Pancreas (tissue), 10 donors: ENCODE data around the gene HJURP. TPM values are rescaled to one million over a fixed set of nuclear protein-coding genes. Genes with fewer than 3 reads are reported as not detected.

ENCODE experiments used
- ATAC-seq, 4 donors: fragments of 200-7000 bp; cut with Tn5 transposase; one replicate each; pipeline versions ENCODE4 v1.8.0 to v1.9.1; 2020; ENCODE audit warnings: mild to moderate bottlenecking in 4 of 4, moderate library complexity in 4 of 4
- DNase-seq, 6 donors: peaks; one replicate each; pipeline ENCODE4 v3.0.0-alpha.2; 2020
- FAIRE-seq: peaks from 2 replicates; lab custom pipeline; 2012; peaks lifted over from hg19 to GRCh38; lab: Jason Lieb, UNC
- H3K27ac ChIP-seq, 4 donors: fragments of 200-600 bp; sonication (generic); 1 replicate in 3 of 4; 2 replicates in 1 of 4; pipeline versions ENCODE4 v1.5.0 to v1.8.0; 2020
- H3K27me3 ChIP-seq, 4 donors: fragments of 200-600 bp; one replicate each; pipeline ENCODE4 v1.8.0; 2021
- H3K36me3 ChIP-seq, 3 donors: fragments of 200-600 bp; sonication (generic) in 1 of 3; one replicate each; pipeline versions ENCODE4 v1.5.0 to v1.8.0; 2020 to 2021
- H3K4me1 ChIP-seq, 3 donors: fragments of 200-600 bp; one replicate each; pipeline ENCODE4 v1.8.0; 2021
- H3K4me3 ChIP-seq, 4 donors: fragments of 200-600 bp; sonication (generic) in 2 of 4; one replicate each; pipeline versions ENCODE4 v1.5.0 to v1.8.0; 2020 to 2021
- H3K9me3 ChIP-seq, 4 donors: fragments of 200-600 bp; one replicate each; pipeline ENCODE4 v1.8.0; 2021
- CTCF ChIP-seq, 4 donors: fragments of 200-600 bp; sonication (generic) in 3 of 4; IDR thresholded peaks; one replicate each; pipeline versions ENCODE4 v1.5.0 to v1.8.0; 2021; ENCODE audit warnings: antibody characterized with exemption in 4 of 4
- WGBS, 2 donors: extraction: QIAGEN DNeasy Blood & Tissue Kit; methylation state at CpG; one replicate each; pipeline ENCODE4 v1.1.7; 2013; 5-methylcytosine and 5-hydroxymethylcytosine counted together
- intact Hi-C, 3 donors: fragments of 100-400 bp; cut with DNase I; formaldehyde crosslinking; loops; one replicate each; pipeline versions ENCODE4 v1.11.1 to v1.14.2; 2022
- polyA plus RNA-seq, 2 donors: library from polyadenylated mRNA; stranded (reverse); fragments of 200-250 nt; gene quantifications; one replicate each; pipeline ENCODE4 v1.2.3, GENCODE V29; 2013
- total RNA-seq, 6 donors: library from RNA; stranded (reverse); fragmentation: NEBNext Ultra II Directional in 4 of 6; extraction: Animal tissue kit (Norgen Biotek cat#: 25700) in 4 of 6; gene quantifications; one replicate each; pipeline versions ENCODE4 v1.2.1 to v1.2.4, GENCODE V29; 2021 to 2023
- donor health status: healthy with polysubstance abuse.
- donor health status: DM: no; HTN: no; CAD: no; lungs with moderate emphysema.
- donor health status: DM: no; HTN: no; CAD: no.
- donor health status: control.
- donor health status: control.
- donor health status: Bipolar disorder and iron deficiency.
- donor health status: DM: yes; HTN: yes; CAD: no.
- donor health status: DM: no; HTN: no; CAD: no.
- donor health status: DM: no; HTN: no; CAD: no.
- donor health status: DM: yes; HTN: yes; CAD: no.

The HJURP gene
- total and polyA plus RNA-seq, 8 donors = 0.16 to 1.2 (median 0.47) TPM; not detected in 3

- H3K4me3 ChIP-seq = no peak overlapping the region
- no peak for TF ChIP-seq CTCF (IDR thresholded peaks at IDR 0.05)
- H3K27ac ChIP-seq = no peak overlapping the region
- FAIRE-seq = no peak
- H3K36me3 ChIP-seq = no peaks in the 10 kb centered on the region
- no peaks in the 10 kb centered on the region for H3K27me3 ChIP-seq
- DNase-seq = peak in 2 of 6 donors; percentile 7 to 16
- 76 to 90% methylated on average over 6 of the region's 6 CpGs for WGBS, 2 donors
- ATAC-seq = no peak
- intact Hi-C loops = no loop called here
- no peaks in the 10 kb centered on the region for H3K4me1 ChIP-seq
- no peaks in the 10 kb centered on the region for H3K9me3 ChIP-seq
Measured at GRCh38 chr2:233820774-233821105, 33.6 kb downstream of the HJURP start.

DNA sequence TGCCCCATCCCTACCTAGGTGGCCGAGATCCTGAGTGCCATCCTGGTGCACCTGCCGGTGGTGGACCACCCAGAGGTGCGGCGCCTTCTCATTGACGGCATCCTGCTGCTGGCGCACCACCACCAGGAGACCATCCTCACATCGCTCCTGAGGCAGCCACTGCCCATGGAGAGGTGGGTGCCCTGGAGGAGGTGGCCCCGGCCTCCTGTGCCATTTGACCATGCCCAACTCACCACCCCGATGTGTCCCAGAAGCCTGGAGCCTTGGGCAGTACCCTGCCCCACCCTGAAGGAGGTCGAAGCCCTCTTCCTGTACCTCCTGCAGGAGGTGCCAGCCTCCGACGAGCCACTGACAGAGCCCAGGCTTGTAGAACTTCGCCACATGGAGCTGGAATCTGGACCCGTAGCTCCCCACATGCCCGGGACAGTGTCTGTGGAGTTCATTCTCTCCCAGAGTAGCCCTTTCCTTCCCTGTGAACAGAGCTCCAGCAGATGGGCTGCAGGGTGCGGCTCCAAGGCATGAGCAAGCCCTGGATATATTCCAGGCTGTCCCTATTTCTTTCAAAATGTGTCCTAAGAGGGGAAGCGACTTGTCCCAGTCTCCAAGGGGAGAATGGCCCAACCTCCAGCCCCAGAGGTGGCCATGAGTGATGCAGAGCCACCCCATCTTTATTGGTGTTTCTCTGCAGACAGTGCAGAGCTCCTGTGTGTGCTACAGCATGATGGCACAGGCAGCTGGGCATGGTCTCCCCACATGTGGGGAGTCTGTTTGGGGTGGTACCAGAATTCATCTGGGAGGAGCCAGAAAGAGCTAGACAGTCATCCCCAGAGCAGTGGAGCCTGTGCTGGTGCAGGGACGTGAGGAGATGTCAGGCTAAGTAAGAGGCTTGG lies 34.2 kb downstream of the HJURP start:
- 68 to 82% methylated on average over 18 of the region's 18 CpGs for WGBS, 2 donors
- DNase-seq (peak in 2 of 6 donors; percentile 5 to 39), FAIRE-seq (no peak), ATAC-seq (no peak)
- no peak overlapping the region for H3K4me3 ChIP-seq
- intact Hi-C loops = no loop called here
- H3K36me3 ChIP-seq = no peaks in the 10 kb centered on the region
- H3K27me3 ChIP-seq = no peaks in the 10 kb centered on the region
- no peak for TF ChIP-seq CTCF (IDR thresholded peaks at IDR 0.05)
- no peak overlapping the region for H3K27ac ChIP-seq
- H3K4me1 ChIP-seq = no peaks in the 10 kb centered on the region
- no peaks in the 10 kb centered on the region for H3K9me3 ChIP-seq

- no peak for FAIRE-seq
- ATAC-seq = no peak
- Histone ChIP-seq H3K27ac (no peak overlapping the region), H3K27me3 (no peaks in the 10 kb centered on the region), H3K4me3 (no peak overlapping the region), H3K4me1 (no peaks in the 10 kb centered on the region), H3K36me3 (no peaks in the 10 kb centered on the region), H3K9me3 (no peaks in the 10 kb centered on the region)
- peak in 3 of 6 donors; percentile 4 to 29 (median 28) for DNase-seq
- no peak for TF ChIP-seq CTCF (IDR thresholded peaks at IDR 0.05)
- WGBS, 2 donors = 69% methylated on average over 17 of the region's 17 CpGs
- intact Hi-C loops = no loop called here
Measured at GRCh38 chr2:233818639-233819621, 35.4 kb downstream of the HJURP start.

DNA sequence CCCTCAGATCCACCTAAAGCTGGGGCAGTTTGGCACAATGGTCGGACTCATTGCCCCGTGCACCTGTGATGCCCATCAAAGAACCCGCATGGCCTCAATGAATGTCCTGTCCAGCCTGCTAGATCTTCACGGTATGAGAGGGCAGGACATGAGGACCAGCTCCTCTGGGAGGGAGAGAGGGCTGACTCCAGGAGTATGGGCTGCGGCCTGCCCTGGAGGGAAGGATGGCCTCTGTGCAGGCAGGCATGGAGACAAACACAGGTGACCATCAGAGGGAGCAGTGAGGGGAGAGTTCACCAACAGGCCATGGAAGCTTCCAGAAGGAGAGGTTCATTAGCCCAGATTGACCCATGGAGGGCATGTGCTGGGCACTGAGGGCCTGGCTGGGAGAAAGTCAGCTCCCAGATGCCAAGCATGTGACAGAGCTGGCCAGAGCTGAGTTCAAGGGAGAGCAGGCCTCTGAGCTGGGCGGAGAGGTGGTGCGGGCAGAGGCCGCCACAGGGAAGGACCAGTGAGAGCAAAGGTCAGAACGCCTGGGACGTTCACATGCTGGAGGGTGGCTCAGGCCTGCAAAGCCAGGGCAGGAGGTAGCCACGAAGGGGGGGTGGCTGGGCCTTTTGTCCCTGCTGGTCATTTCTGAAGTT lies 36.2 kb downstream of the HJURP start:
- no peaks in the 10 kb centered on the region for H3K36me3 ChIP-seq
- peak in 3 of 6 donors; percentile 10 to 34 (median 21) for DNase-seq
- no peak overlapping the region for H3K4me3 ChIP-seq
- ATAC-seq = no peak
- no peak for FAIRE-seq
- TF ChIP-seq CTCF (IDR thresholded peaks at IDR 0.05) = no peak
- intact Hi-C loops = no loop called here
- no peaks in the 10 kb centered on the region for H3K4me1 ChIP-seq
- no peaks in the 10 kb centered on the region for H3K27me3 ChIP-seq
- H3K27ac ChIP-seq = no peak overlapping the region
- no peaks in the 10 kb centered on the region for H3K9me3 ChIP-seq
- WGBS, 2 donors = 80 to 87% methylated on average over 11 of the region's 11 CpGs
